Spleen (tissue), 11 donors: ENCODE measurements around the gene HMGA1. TPM values are rescaled to one million over a fixed set of nuclear protein-coding genes. Genes with fewer than 3 reads are reported as not detected.

Experiments
- DNase-seq: peaks from one replicate; pipeline ENCODE4 v3.0.0-alpha.2; 2020
- H3K27ac ChIP-seq, 8 donors: fragments of 200-600 bp; sonication (generic) in 7 of 8; 1 replicate in 4 of 8; 2 replicates in 4 of 8; pipeline versions ENCODE4 v1.5.0 to v1.8.0; 2016 to 2021; ENCODE audit warnings: inconsistent platforms in 4 of 8, mild to moderate bottlenecking in 4 of 8, moderate library complexity in 1 of 8
- H3K27me3 ChIP-seq, 7 donors: fragments of 200-600 bp; sonication (generic) in 6 of 7; replicated peaks in 1 of 7; 1 replicate in 4 of 7; 2 replicates in 3 of 7; pipeline versions ENCODE4 v1.5.0 to v1.8.0; 2016 to 2021; ENCODE audit warnings: inconsistent platforms in 3 of 7, mild to moderate bottlenecking in 1 of 7
- H3K36me3 ChIP-seq, 6 donors: fragments of 200-600 bp; sonication (generic) in 5 of 6; 1 replicate in 4 of 6; 2 replicates in 2 of 6; pipeline versions ENCODE4 v1.5.0 to v1.8.0; 2016 to 2021; ENCODE audit warnings: inconsistent platforms in 2 of 6
- H3K4me1 ChIP-seq, 6 donors: fragments of 200-600 bp; sonication (generic) in 5 of 6; 1 replicate in 3 of 6; 2 replicates in 3 of 6; pipeline versions ENCODE4 v1.5.0 to v1.8.0; 2016 to 2021; ENCODE audit warnings: inconsistent platforms in 3 of 6
- H3K4me3 ChIP-seq, 8 donors: fragments of 200-600 bp; sonication (generic) in 7 of 8; 1 replicate in 4 of 8; 2 replicates in 4 of 8; pipeline versions ENCODE4 v1.5.0 to v1.8.0; 2016 to 2021; ENCODE audit warnings: inconsistent platforms in 4 of 8, mild to moderate bottlenecking in 4 of 8, moderate library complexity in 2 of 8
- H3K9me3 ChIP-seq, 8 donors: fragments of 200-600 bp; sonication (generic) in 7 of 8; 1 replicate in 4 of 8; 2 replicates in 4 of 8; pipeline versions ENCODE4 v1.5.0 to v1.8.0; 2016 to 2021; ENCODE audit warnings: inconsistent platforms in 4 of 8
- POLR2A ChIP-seq, 3 donors: fragments of 450-650 bp; IDR thresholded peaks; one replicate each; pipeline ENCODE4 v1.5.1; 2017; ENCODE audit warnings: antibody characterized with exemption in 3 of 3, mild to moderate bottlenecking in 1 of 3
- POLR2AphosphoS5 ChIP-seq, 3 donors: sonication (generic); formaldehyde crosslinking; IDR thresholded peaks; one replicate each; pipeline ENCODE4 v1.5.1; 2017; ENCODE audit warnings: antibody characterized with exemption in 3 of 3
- WGBS, 5 donors: extraction: QIAGEN DNeasy Blood & Tissue Kit in 3 of 5; methylation state at CpG; one replicate each; pipeline versions ENCODE4 v1.1.5 to v1.1.7; 2013 to 2018; 5-methylcytosine and 5-hydroxymethylcytosine counted together
- intact Hi-C: fragments of 100-400 bp; cut with DNase I; formaldehyde crosslinking; loops from one replicate; pipeline ENCODE4 v1.15.0; 2023; ENCODE audit warnings: low total_unique reads
- microRNA-seq, 3 donors: library from miRNA; unstranded; fragments of <30 nt; microRNA quantifications; one replicate each; pipeline versions ENCODE4 to v1.1.0, GENCODE V29; 2019 to 2020
- polyA plus RNA-seq, 3 donors: library from polyadenylated mRNA; stranded (reverse); fragments of 200-250 nt; gene quantifications; one replicate each; pipeline ENCODE4 v1.2.1, GENCODE V29; 2013
- small RNA-seq, 4 donors: library from RNA; depleted of rRNA; stranded (forward); fragments of <200 nt; gene quantifications; one replicate each; pipeline ENCODE3, GENCODE V24; 2016
- total RNA-seq, 7 donors: library from RNA; depleted of rRNA in 3 of 7; stranded (reverse); fragments of >200 nt in 3 of 7; fragmentation: NEBNext Ultra II Directional in 4 of 7; extraction: Animal tissue kit (Norgen Biotek cat#: 25700) in 4 of 7; gene quantifications; one replicate each; pipeline versions ENCODE4 v1.1.0 to v1.2.1, GENCODE V29; 2016 to 2021
- TF ChIP-seq, protein P1 (sequence below), 11 experiments: fragments of 200-600 bp in 7 of 11; fragments of 450-650 bp in 4 of 11; sonication (generic) in 4 of 11; IDR thresholded peaks in 8 of 11; conservative IDR thresholded peaks in 3 of 11; 1 replicate in 7 of 11; 2 replicates in 4 of 11; pipeline versions ENCODE4 v1.4.0 to v1.8.0; 2016 to 2021; ENCODE audit warnings: antibody characterized with exemption in 11 of 11, inconsistent platforms in 4 of 11, mild to moderate bottlenecking in 1 of 11
- donor health status: healthy with polysubstance abuse.
- donor health status: DM: no; HTN: no; CAD: no; lungs with moderate emphysema.
- donor health status: DM: no; HTN: no; CAD: no.
- donor health status: Bipolar disorder and iron deficiency.
- donor health status: healthy.
- donor health status: DM: no; HTN: no; CAD: no.
- donor health status: DM: yes; HTN: yes; CAD: no.

The HMGA1 gene
- total and polyA plus RNA-seq, 10 donors, result 49.9 to 129 (median 79.6) TPM

DNA sequence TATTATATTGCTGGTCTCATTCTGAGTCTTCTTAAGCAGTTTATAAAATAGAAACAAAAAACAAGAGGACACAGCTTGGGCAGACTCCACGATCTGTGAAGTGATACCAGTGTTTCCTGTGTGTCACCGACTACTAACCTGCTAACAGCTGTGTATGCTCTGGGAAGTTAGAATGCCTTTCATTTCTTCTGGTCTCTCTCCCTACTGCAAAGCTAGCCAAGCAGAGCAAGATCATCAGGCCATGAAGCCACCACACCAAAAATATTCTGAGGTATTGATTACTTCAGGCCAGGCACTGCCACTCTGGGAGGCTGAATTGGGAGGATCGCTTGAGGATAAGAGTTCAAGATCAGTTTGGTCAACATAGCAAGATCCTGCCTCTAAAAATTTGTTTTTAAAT, 59.0 kb downstream of the HMGA1 start:
- WGBS, 5 donors, result 29 to 40% (median 33%) methylated on average over 3 of the region's 3 CpGs
- no peak overlapping the region for H3K4me3 ChIP-seq
- no peaks in the 10 kb centered on the region for H3K9me3 ChIP-seq
- H3K4me1 ChIP-seq, result peaks cover 15 to 61% (median 42%) of the 10 kb centered on the region in 6 donors
- no peak for TF ChIP-seq POLR2A (IDR thresholded peaks at IDR 0.05)
- TF ChIP-seq, protein P1, sequence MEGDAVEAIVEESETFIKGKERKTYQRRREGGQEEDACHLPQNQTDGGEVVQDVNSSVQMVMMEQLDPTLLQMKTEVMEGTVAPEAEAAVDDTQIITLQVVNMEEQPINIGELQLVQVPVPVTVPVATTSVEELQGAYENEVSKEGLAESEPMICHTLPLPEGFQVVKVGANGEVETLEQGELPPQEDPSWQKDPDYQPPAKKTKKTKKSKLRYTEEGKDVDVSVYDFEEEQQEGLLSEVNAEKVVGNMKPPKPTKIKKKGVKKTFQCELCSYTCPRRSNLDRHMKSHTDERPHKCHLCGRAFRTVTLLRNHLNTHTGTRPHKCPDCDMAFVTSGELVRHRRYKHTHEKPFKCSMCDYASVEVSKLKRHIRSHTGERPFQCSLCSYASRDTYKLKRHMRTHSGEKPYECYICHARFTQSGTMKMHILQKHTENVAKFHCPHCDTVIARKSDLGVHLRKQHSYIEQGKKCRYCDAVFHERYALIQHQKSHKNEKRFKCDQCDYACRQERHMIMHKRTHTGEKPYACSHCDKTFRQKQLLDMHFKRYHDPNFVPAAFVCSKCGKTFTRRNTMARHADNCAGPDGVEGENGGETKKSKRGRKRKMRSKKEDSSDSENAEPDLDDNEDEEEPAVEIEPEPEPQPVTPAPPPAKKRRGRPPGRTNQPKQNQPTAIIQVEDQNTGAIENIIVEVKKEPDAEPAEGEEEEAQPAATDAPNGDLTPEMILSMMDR (IDR thresholded peaks at IDR 0.05 in 8 of 11, conservative IDR thresholded peaks at IDR 0.05 in 3 of 11), result no peak
- TF ChIP-seq POLR2AphosphoS5 (IDR thresholded peaks at IDR 0.05), result no peak
- intact Hi-C loops, result no loop called here
- H3K27ac ChIP-seq, result peak overlapping the region in 6 of 8 donors; percentile 17 to 71 (median 62)
- peaks cover 0 to 49% (median 24%) of the 10 kb centered on the region in 6 donors for H3K36me3 ChIP-seq
- DNase-seq, result no peak
- no peaks in the 10 kb centered on the region for H3K27me3 ChIP-seq

Small RNA genes within 50 kb of the gene (microRNA-seq; reads per million reads assigned to microRNA genes)
- 0 reads per million in 3 donors for gene MIR6835

Small RNA genes within 50 kb of the gene (small RNA-seq; reads per million reads assigned to genes)
- 0 reads per million in 4 donors for gene MIR6835

Other genes starting within 250 kb of the HMGA1 start
- under 1 TPM in 5 of 7 donors, not detected in 2; 0.07 to 0.26 (median 0.11) TPM for gene GRM4, start 90.8 kb upstream of the HMGA1 start, total RNA-seq
- under 1 TPM in 2 of 3 donors, not detected in 1; 0.02 to 0.05 TPM for gene GRM4, start 90.8 kb upstream of the HMGA1 start, polyA plus RNA-seq
- 10 to 100 TPM; 24.7 to 40.7 (median 33.9) TPM for gene SMIM29, start 12.1 kb downstream of the HMGA1 start, total RNA-seq
- 10 to 100 TPM; 69.0 to 73.7 (median 71.5) TPM for gene SMIM29, start 12.1 kb downstream of the HMGA1 start, polyA plus RNA-seq
- gene NUDT3, start 155.8 kb downstream of the HMGA1 start, total RNA-seq, result 10 to 100 TPM; 27.5 to 54.2 (median 44.5) TPM
- gene NUDT3, start 155.8 kb downstream of the HMGA1 start, polyA plus RNA-seq, result 10 to 100 TPM in 1 of 3 donors, 1 to 10 TPM in 2; 9.2 to 12.5 (median 9.6) TPM
- 1,000 to 10,000 TPM; 1,033 to 2,189 (median 1,131) TPM for gene RPS10, start 189.2 kb downstream of the HMGA1 start, total RNA-seq
- 1,000 to 10,000 TPM; 3,993 to 4,934 (median 4,074) TPM for gene RPS10, start 189.2 kb downstream of the HMGA1 start, polyA plus RNA-seq
- 1 to 10 TPM in 6 of 7 donors, under 1 TPM in 1; 0.66 to 1.9 (median 1.3) TPM for gene PACSIN1, start 229.2 kb downstream of the HMGA1 start, total RNA-seq
- gene PACSIN1, start 229.2 kb downstream of the HMGA1 start, polyA plus RNA-seq, result 1 to 10 TPM in 1 of 3 donors, under 1 TPM in 2; 0.67 to 2.8 (median 0.86) TPM